ENCODE data around the gene PLEKHA7. TPM values are rescaled to one million over a fixed set of nuclear protein-coding genes. Genes with fewer than 3 reads are reported as not detected.

PLEKHA7 gene
- total RNA-seq, 4 donors from 2014 or later, result 14.7 to 33.5 (median 16.7) TPM

DNA sequence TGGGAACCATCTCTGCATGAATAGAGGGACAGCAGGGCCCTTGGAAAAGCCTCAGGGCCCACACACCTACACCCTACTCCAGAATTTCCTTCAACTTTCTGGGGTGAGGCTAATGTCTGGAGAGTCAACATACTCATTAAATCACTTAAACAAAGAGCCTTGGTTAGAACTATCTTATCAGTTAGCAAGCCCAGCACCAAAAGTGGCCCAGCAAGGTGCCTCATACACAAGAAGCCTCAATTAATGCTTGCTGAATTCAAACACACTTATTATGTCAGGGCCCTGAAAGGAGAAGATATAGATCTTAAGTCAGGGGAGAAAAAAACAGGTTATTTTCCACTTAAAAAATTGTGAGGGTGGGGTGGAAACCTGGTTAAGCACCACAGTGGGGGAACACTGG lies 214.3 kb downstream of the PLEKHA7 start:
- TF ChIP-seq, protein P1, sequence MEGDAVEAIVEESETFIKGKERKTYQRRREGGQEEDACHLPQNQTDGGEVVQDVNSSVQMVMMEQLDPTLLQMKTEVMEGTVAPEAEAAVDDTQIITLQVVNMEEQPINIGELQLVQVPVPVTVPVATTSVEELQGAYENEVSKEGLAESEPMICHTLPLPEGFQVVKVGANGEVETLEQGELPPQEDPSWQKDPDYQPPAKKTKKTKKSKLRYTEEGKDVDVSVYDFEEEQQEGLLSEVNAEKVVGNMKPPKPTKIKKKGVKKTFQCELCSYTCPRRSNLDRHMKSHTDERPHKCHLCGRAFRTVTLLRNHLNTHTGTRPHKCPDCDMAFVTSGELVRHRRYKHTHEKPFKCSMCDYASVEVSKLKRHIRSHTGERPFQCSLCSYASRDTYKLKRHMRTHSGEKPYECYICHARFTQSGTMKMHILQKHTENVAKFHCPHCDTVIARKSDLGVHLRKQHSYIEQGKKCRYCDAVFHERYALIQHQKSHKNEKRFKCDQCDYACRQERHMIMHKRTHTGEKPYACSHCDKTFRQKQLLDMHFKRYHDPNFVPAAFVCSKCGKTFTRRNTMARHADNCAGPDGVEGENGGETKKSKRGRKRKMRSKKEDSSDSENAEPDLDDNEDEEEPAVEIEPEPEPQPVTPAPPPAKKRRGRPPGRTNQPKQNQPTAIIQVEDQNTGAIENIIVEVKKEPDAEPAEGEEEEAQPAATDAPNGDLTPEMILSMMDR (IDR thresholded peaks at IDR 0.05; ENCODE audit: low read depth), result no peak

- TF ChIP-seq, protein P1 (IDR thresholded peaks at IDR 0.05; ENCODE audit: low read depth), result no peak
Observed at GRCh38 chr11:16799221-16799620, 215.0 kb downstream of the PLEKHA7 start.

- TF ChIP-seq, protein P1 (IDR thresholded peaks at IDR 0.05; ENCODE audit: low read depth), result no peak
Observed at GRCh38 chr11:16797776-16798175, 216.4 kb downstream of the PLEKHA7 start.

DNA sequence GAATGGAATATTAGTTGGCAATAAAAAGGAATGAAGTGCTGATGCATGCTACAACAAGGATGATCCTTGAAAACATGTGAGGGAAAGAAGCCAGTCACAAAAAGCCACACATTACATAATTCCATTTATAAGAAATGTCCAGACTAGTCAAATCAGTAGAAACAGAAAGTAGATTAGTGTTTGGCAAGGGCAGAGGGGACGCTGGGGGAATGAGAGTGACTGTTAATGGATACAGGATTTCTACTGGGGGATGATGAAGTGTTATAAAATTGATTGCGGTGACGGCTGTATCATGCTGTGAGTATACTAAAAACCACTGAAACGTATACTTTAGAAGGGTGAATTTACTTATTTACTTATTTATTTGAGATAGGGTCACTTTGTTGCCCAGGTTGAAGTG lies 217.9 kb downstream of the PLEKHA7 start:
- TF ChIP-seq, protein P1 (IDR thresholded peaks at IDR 0.05; ENCODE audit: low read depth), result no peak

- TF ChIP-seq, protein P1 (IDR thresholded peaks at IDR 0.05; ENCODE audit: low read depth), result no peak
Observed at GRCh38 chr11:16795146-16795545, 219.1 kb downstream of the PLEKHA7 start.

GRCh38 chr11:16794047-16794818 lies 220.0 kb downstream of the PLEKHA7 start:
- TF ChIP-seq, protein P1 (IDR thresholded peaks at IDR 0.05; ENCODE audit: low read depth), result no peak

DNA sequence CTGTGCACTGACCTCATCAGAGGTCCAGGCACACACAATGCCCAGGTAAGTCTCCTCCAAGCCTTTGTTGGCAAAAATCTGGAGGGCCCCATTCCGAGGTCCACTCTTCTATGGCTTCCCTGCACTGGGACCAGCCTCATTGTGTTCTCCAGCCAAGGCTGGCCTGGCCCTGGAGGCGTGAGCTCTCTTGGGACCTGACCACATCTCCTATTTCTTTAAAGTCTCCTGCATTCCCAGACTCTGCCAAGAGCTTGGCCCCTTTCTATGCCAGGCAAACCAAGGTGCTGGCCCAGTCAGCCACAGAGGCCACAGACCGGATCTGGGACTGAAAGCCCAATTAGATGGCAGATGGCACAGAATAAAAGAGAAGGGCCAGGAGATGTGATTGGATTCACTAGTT lies 220.7 kb downstream of the PLEKHA7 start:
- TF ChIP-seq, protein P1 (IDR thresholded peaks at IDR 0.05; ENCODE audit: low read depth), result no peak

Data from subcutaneous adipose tissue (tissue), 4 donors.